Tibial nerve (tissue), 4 donors: ENCODE results near the gene SLC44A3.

Experiments used
- CTCF ChIP-seq, 5 experiments: fragments of 200-600 bp in 3 of 5; fragments of 450-650 bp in 2 of 5; sonication (generic) in 3 of 5; IDR thresholded peaks; one replicate each; pipeline ENCODE4 v1.5.1; 2016 to 2019; ENCODE audit warnings: antibody characterized with exemption in 5 of 5, mild to moderate bottlenecking in 3 of 5, moderate library complexity in 2 of 5
- EP300 ChIP-seq, 2 donors: sonication (generic); formaldehyde crosslinking; IDR thresholded peaks; one replicate each; pipeline ENCODE4 v1.6.1; 2017; ENCODE audit warnings: antibody characterized with exemption in 2 of 2, mild to moderate bottlenecking in 1 of 2
- POLR2A ChIP-seq, 2 donors: fragments of 450-650 bp; IDR thresholded peaks; one replicate each; pipeline ENCODE4 v1.6.1; 2017; ENCODE audit warnings: antibody characterized with exemption in 2 of 2, mild to moderate bottlenecking in 2 of 2, moderate library complexity in 2 of 2

- peak in 1 of 5 experiments; percentile 28 for TF ChIP-seq CTCF (IDR thresholded peaks at IDR 0.05)
- TF ChIP-seq POLR2A (IDR thresholded peaks at IDR 0.05) = peak; percentile 51 to 83
- TF ChIP-seq EP300 (IDR thresholded peaks at IDR 0.05) = peak in 1 of 2 donors; percentile 88
Observed at GRCh38 chr1:94925561-94926125, 105.5 kb downstream of the SLC44A3 start.
